ENCODE measurements around the gene HGD. TPM values are rescaled to one million over a fixed set of nuclear protein-coding genes. Genes with fewer than 3 reads are reported as not detected.

HGD gene
- total and polyA plus RNA-seq, 2 of the 13 experiments (the other 11 are each of a cell fraction or from before 2014, with no cell fraction given) = 265 to 398 TPM

DNA sequence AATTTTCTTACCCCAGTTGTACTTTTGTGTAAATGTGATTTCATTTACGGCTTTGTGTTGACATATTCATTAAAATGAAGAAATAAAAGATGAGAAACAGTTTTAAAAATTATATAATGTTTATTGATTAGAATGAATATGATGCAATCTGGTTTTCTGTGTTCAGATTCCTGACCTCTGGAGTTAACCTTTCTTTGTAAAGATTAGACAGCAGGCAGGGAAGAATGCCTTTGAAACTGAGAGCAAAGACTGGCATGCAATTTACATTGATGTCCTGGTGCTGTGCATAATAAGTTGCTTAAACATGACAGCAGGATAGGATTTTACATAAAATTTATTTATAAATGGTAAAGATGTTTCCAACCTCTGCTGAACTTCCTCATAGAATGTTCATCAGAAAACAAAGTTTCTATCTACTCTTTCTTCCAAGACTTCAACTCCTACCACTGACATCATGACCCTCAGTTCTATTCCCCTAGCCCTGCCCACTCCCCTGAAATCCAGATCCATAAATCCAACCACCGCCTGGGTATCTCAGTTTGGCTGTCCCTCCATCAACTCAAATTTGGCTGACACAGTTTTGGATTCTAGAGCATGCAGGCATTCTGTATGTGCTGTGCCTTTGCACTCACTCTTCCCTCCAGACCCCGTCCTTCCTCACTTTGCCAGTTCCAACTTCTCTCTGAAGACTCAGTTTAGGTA, 1.7 kb downstream of the HGD start:
- Histone ChIP-seq H3K4me3 (replicated peaks in 1 of 3; ENCODE audit: insufficient read depth in 1 of 3, low read depth in 2 of 3, low read length in 3 of 3) (peak overlapping the region; percentile 82 to 90 (median 82)), H3K9me3 (ENCODE audit: low read length) (no peaks in the 10 kb centered on the region), H3K36me3 (replicated peaks in 1 of 2; ENCODE audit: control insufficient read depth in 1 of 2, insufficient read depth in 2 of 2, low read length in 2 of 2) (peaks cover 6 to 14% of the 10 kb centered on the region in 2 experiments), H3K79me2 (ENCODE audit: insufficient read depth, low read length) (peaks cover 68% of the 10 kb centered on the region), H3K27ac (ENCODE audit: extremely low read length, insufficient read depth, low read length) (peak overlapping the region; percentile 99), H2AFZ (ENCODE audit: low read length) (no peak overlapping the region), H3K9ac (ENCODE audit: insufficient read depth, low read depth, low read length) (peak overlapping the region; percentile 100), H3K27me3 (ENCODE audit: control insufficient read depth in 1 of 2, insufficient read depth in 2 of 2, low read length in 2 of 2) (no peaks in the 10 kb centered on the region; a peak in 1 of 5 replicates), H3K4me1 (ENCODE audit: insufficient read depth, low read length) (peaks cover 69% of the 10 kb centered on the region), H4K20me1 (ENCODE audit: insufficient read depth, low read length) (peaks cover 23% of the 10 kb centered on the region), H3K4me2 (ENCODE audit: low read depth, low read length) (peak overlapping the region; percentile 94)
- no TSS peak for BruUV-seq (replicated peaks)
- POLR2A ChIA-PET = interaction anchor here (2.6 kb wide), 1 partner anchor 13 kb away, joined by 10 read pairs; no protein-coding TSS in a partner anchor
- DNase-seq (ENCODE audit: low spot score) (peak; percentile 79), FAIRE-seq (no peak), ATAC-seq (0 out of 3 replicates have a peak, but pooled peaks have one; percentile 11)
- under 1% methylated on average over 3 of the region's 3 CpGs for WGBS (ENCODE audit: low lambda C conversion rate)
- in situ Hi-C loops (cut with HindIII; ENCODE audit: extremely low pct_ligation_motif_present, low pct_unique_long_range_greater_than_20kb) = no loop called here
- CTCF ChIA-PET (ENCODE audit: low intra/inter-chr PET ratio, low total read pairs) = no interaction called here
- intact Hi-C loops (cut with micrococcal nuclease; ENCODE audit: unreplicated experiment) = no loop called here
- no peak for TF ChIP-seq REXO4 (CRISPR knock-in tag; IDR thresholded peaks at IDR 0.05; ENCODE audit: borderline replicate concordance)
- no peak for TF ChIP-seq MLLT10 (CRISPR knock-in tag; IDR thresholded peaks at IDR 0.05)
- peak; percentile 91 for TF ChIP-seq SOX5 (CRISPR knock-in tag; IDR thresholded peaks at IDR 0.05; ENCODE audit: borderline replicate concordance)
- TF ChIP-seq, protein P1, sequence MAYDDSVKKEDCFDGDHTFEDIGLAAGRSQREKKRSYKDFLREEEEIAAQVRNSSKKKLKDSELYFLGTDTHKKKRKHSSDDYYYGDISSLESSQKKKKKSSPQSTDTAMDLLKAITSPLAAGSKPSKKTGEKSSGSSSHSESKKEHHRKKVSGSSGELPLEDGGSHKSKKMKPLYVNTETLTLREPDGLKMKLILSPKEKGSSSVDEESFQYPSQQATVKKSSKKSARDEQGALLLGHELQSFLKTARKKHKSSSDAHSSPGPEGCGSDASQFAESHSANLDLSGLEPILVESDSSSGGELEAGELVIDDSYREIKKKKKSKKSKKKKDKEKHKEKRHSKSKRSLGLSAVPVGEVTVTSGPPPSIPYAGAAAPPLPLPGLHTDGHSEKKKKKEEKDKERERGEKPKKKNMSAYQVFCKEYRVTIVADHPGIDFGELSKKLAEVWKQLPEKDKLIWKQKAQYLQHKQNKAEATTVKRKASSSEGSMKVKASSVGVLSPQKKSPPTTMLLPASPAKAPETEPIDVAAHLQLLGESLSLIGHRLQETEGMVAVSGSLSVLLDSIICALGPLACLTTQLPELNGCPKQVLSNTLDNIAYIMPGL (CRISPR knock-in tag; IDR thresholded peaks at IDR 0.05; ENCODE audit: borderline replicate concordance in 1 of 2, low read depth in 1 of 2) = no peak
- TF ChIP-seq SKI (IDR thresholded peaks at IDR 0.05; ENCODE audit: partially characterized antibody) = no peak
- TF ChIP-seq, protein P2, sequence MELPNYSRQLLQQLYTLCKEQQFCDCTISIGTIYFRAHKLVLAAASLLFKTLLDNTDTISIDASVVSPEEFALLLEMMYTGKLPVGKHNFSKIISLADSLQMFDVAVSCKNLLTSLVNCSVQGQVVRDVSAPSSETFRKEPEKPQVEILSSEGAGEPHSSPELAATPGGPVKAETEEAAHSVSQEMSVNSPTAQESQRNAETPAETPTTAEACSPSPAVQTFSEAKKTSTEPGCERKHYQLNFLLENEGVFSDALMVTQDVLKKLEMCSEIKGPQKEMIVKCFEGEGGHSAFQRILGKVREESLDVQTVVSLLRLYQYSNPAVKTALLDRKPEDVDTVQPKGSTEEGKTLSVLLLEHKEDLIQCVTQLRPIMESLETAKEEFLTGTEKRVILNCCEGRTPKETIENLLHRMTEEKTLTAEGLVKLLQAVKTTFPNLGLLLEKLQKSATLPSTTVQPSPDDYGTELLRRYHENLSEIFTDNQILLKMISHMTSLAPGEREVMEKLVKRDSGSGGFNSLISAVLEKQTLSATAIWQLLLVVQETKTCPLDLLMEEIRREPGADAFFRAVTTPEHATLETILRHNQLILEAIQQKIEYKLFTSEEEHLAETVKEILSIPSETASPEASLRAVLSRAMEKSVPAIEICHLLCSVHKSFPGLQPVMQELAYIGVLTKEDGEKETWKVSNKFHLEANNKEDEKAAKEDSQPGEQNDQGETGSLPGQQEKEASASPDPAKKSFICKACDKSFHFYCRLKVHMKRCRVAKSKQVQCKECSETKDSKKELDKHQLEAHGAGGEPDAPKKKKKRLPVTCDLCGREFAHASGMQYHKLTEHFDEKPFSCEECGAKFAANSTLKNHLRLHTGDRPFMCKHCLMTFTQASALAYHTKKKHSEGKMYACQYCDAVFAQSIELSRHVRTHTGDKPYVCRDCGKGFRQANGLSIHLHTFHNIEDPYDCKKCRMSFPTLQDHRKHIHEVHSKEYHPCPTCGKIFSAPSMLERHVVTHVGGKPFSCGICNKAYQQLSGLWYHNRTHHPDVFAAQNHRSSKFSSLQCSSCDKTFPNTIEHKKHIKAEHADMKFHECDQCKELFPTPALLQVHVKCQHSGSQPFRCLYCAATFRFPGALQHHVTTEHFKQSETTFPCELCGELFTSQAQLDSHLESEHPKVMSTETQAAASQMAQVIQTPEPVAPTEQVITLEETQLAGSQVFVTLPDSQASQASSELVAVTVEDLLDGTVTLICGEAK (IDR thresholded peaks at IDR 0.05) = no peak
- TF ChIP-seq, protein P2 (CRISPR knock-in tag; IDR thresholded peaks at IDR 0.05) = no peak
- no peak for TF ChIP-seq ZNF292 (CRISPR knock-in tag; IDR thresholded peaks at IDR 0.05; ENCODE audit: borderline replicate concordance, low read depth)
- 0 out of 2 replicates have a peak, but pooled peaks have one; percentile 43 for TF ChIP-seq NR2C2 (CRISPR knock-in tag; IDR thresholded peaks at IDR 0.05; ENCODE audit: borderline replicate concordance)
- 0 out of 2 replicates have a peak, but pooled peaks have one; percentile 25 for TF ChIP-seq IRF2 (CRISPR knock-in tag; IDR thresholded peaks at IDR 0.05)
- no peak for TF ChIP-seq THYN1 (CRISPR knock-in tag; IDR thresholded peaks at IDR 0.05; ENCODE audit: borderline replicate concordance, low read depth)
- TF ChIP-seq NCOA5 (CRISPR knock-in tag; IDR thresholded peaks at IDR 0.05) = no peak
- peak; percentile 50; the same call in 1 of the 2 replicates for TF ChIP-seq GFI1 (CRISPR knock-in tag; IDR thresholded peaks at IDR 0.05; ENCODE audit: borderline replicate concordance)

Measured in HepG2 (cell line).